HG02870 (cell line): ENCODE data around the gene SLC30A1.
"Not testable (repeated sequence)": the region's sequence is repeated elsewhere in the genome, so short reads cannot be mapped to it uniquely, and the experiment has no call there.

Experiments used
- ATAC-seq: cut with Tn5 transposase; IDR thresholded peaks from one replicate; pipeline ENCODE4 v1.9.1; 2021; ENCODE audit warnings: mild to moderate bottlenecking, moderate library complexity; ENCODE audit not compliant: unreplicated experiment

The SLC30A1 gene

GRCh38 chr1:211578640-211579439 is at the start of gene SLC30A1:
Gene SLC30A1, minus strand, starts transcription at chr1:211579161. Its CDS starts 549 bp downstream, at chr1:211578612.
- peak; percentile 85 for ATAC-seq

GRCh38 chr1:211628417-211628816 is 49.5 kb upstream of the SLC30A1 start:
- ATAC-seq, result no peak

GRCh38 chr1:211627259-211627658 is 48.3 kb upstream of the SLC30A1 start:
- ATAC-seq, result no peak

- ATAC-seq, result not testable (repeated sequence)
Measured at GRCh38 chr1:211625866-211626265, 46.9 kb upstream of the SLC30A1 start.

GRCh38 chr1:211625040-211625439 is 46.1 kb upstream of the SLC30A1 start:
- no peak for ATAC-seq

GRCh38 chr1:211623515-211623914 is 44.6 kb upstream of the SLC30A1 start:
- no peak for ATAC-seq

- ATAC-seq, result no peak
Measured at GRCh38 chr1:211621447-211622198, 42.7 kb upstream of the SLC30A1 start.

GRCh38 chr1:211620097-211620496 is 41.1 kb upstream of the SLC30A1 start:
- ATAC-seq, result no peak

GRCh38 chr1:211619033-211619996 is 40.4 kb upstream of the SLC30A1 start:
- no peak for ATAC-seq

- ATAC-seq, result no peak
Measured at GRCh38 chr1:211616965-211617297, 38.0 kb upstream of the SLC30A1 start.

GRCh38 chr1:211616231-211616964 is 37.4 kb upstream of the SLC30A1 start:
- no peak for ATAC-seq

GRCh38 chr1:211614615-211615014 is 35.7 kb upstream of the SLC30A1 start:
- no peak for ATAC-seq

- ATAC-seq, result no peak
Measured at GRCh38 chr1:211613951-211614350, 35.0 kb upstream of the SLC30A1 start.

- ATAC-seq, result no peak
Measured at GRCh38 chr1:211613108-211613947, 34.4 kb upstream of the SLC30A1 start.

GRCh38 chr1:211612786-211613107 is 33.8 kb upstream of the SLC30A1 start:
- no peak for ATAC-seq

- no peak for ATAC-seq
Measured at GRCh38 chr1:211611818-211612217, 32.9 kb upstream of the SLC30A1 start.

GRCh38 chr1:211610779-211611556 is 32.0 kb upstream of the SLC30A1 start:
- ATAC-seq, result no peak

- no peak for ATAC-seq
Measured at GRCh38 chr1:211609120-211610024, 30.4 kb upstream of the SLC30A1 start.
